Activated naive CD4-positive, alpha-beta T cell treated with anti-CD3 and anti-CD28 coated beads for 36 hours (primary cell): ENCODE data around the gene LRRTM3. TPM values are rescaled to one million over a fixed set of nuclear protein-coding genes. Genes with fewer than 3 reads are reported as not detected.

Experiments
- CTCF ChIA-PET: fragments of 350-600 bp; sonication (Branson Sonifier 250); formaldehyde crosslinking; loops from one replicate; lab custom pipeline; 2021; ENCODE audit warnings: antibody characterized with exemption; lab: Charles Lee
- DNase-seq: peaks from one replicate; pipeline ENCODE4 v3.0.0-alpha.2; 2020
- H3K27ac Mint-ChIP-seq: one replicate; pipeline ENCODE4 v1.8.0; 2021; ENCODE audit warnings: mild to moderate bottlenecking, mixed read lengths
- H3K27me3 Mint-ChIP-seq: one replicate; pipeline ENCODE4 v1.8.0; 2021; ENCODE audit warnings: low read depth, mixed read lengths
- H3K36me3 Mint-ChIP-seq: one replicate; pipeline ENCODE4 v1.8.0; 2021; ENCODE audit warnings: low read depth, mixed read lengths
- H3K4me1 Mint-ChIP-seq: one replicate; pipeline ENCODE4 v1.8.0; 2021; ENCODE audit warnings: low read depth, mixed read lengths
- H3K4me3 Mint-ChIP-seq: one replicate; pipeline ENCODE4 v1.8.0; 2021; ENCODE audit warnings: mild to moderate bottlenecking, moderate library complexity, mixed read lengths
- H3K9me3 Mint-ChIP-seq: one replicate; pipeline ENCODE4 v1.8.0; 2021; ENCODE audit warnings: mixed read lengths
- intact Hi-C: fragments of 100-400 bp; cut with micrococcal nuclease; formaldehyde crosslinking; loops from one replicate; pipeline ENCODE4 v1.15.1; 2023
- total RNA-seq, 2 experiments: library from RNA; stranded (reverse); gene quantifications; one replicate each; pipeline ENCODE4 v1.2.3, GENCODE V29; 2021

LRRTM3 gene
- total RNA-seq, 2 experiments from 2014 or later, result not detected

DNA sequence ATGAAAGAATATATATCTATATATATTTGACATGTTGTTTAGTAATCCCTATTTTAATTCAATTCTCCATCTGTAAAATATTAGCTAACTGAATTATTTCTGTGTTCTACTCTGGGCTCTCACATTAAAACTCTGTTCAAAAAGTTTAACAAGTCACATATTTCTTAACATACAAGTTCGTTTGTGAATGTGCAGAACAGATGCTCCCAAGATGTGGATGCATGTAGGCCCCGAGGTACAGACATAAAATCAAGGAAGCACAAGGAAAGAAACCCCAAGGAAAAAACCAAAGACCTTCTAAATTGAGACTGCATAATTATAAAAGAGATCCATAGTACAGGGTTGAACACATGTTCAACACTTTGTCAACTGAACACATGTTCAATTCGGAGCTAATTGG lies 175.1 kb downstream of the LRRTM3 start:
- no peak overlapping the region for H3K27ac Mint-ChIP-seq

DNA sequence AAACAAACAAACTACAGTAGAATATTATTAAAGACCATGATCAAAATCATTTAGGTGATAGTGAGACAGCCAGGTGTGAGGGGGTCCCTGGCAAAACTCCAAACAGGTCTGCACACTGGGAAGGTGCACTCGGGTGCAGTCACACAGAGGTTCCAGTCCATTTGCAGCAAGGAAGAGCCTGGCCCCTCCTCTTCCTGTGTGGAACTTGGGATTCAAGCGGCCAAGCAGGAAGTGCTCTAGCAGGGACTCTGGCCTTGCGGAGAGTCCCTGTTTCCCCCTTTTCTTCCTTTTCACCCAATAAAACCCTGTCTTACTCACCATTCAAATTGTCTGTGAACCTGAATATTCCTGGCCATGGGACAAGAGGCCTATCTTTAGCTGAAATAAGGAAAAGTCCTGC lies 181.8 kb downstream of the LRRTM3 start:
- no peak overlapping the region for H3K4me3 Mint-ChIP-seq
- intact Hi-C loops, result no loop called here
- H3K27me3 Mint-ChIP-seq, result no peaks in the 10 kb centered on the region
- no peaks in the 10 kb centered on the region for H3K9me3 Mint-ChIP-seq
- no peak overlapping the region for H3K27ac Mint-ChIP-seq
- no peaks in the 10 kb centered on the region for H3K4me1 Mint-ChIP-seq
- no peak for DNase-seq
- H3K36me3 Mint-ChIP-seq, result no peaks in the 10 kb centered on the region
- CTCF ChIA-PET, result no interaction called here

More for the DNA sequence above, 175.1 kb downstream of the LRRTM3 start:
- Mint-ChIP-seq H3K4me1 (no peaks in the 10 kb centered on the region), H3K9me3 (no peaks in the 10 kb centered on the region), H3K27me3 (no peaks in the 10 kb centered on the region), H3K4me3 (no peak overlapping the region), H3K36me3 (no peaks in the 10 kb centered on the region)
- CTCF ChIA-PET, result no interaction called here
- intact Hi-C loops, result no loop called here
- DNase-seq, result no peak

DNA sequence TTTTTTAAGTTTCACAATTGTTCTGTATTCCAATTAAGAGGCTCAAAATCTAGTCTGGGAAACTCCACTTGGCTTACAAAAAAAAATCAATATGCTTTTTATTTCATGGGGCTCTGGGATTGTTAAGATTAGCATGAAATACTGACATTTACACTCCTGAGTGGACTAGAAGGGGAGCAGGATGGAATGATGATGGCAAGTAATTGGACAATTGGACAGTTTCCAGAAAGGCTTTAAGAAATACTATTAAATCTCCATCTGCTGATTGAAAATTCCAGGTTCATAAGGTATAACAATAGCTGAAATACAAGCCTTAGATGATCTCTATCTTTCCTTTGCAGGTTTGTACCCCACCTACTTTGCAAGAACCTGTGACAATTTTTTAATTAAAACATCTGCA lies 184.4 kb downstream of the LRRTM3 start:
- intact Hi-C loops, result no loop called here
- CTCF ChIA-PET, result no interaction called here
- H3K9me3 Mint-ChIP-seq, result no peaks in the 10 kb centered on the region
- H3K27me3 Mint-ChIP-seq, result no peaks in the 10 kb centered on the region
- no peak for DNase-seq
- no peaks in the 10 kb centered on the region for H3K4me1 Mint-ChIP-seq
- no peak overlapping the region for H3K27ac Mint-ChIP-seq
- H3K36me3 Mint-ChIP-seq, result no peaks in the 10 kb centered on the region
- H3K4me3 Mint-ChIP-seq, result no peak overlapping the region

DNA sequence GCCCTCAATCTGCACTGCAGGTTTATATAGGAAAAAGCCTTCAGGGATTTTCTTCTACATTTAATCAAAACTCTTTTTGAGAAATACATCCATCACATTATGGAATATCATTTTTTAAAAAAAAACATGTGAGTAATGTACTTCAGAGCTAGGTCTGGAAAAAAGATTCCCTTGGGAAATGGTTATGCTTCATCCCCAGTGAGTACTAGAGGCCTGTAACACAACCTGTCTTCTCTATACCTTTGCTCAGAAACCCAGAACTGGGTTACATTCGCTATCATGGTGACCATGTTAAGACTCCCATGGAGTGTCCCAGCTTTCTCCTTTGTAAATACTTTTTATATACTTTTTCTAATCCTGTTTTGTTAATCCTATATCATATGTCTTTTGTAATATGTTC lies 186.9 kb downstream of the LRRTM3 start:
- CTCF ChIA-PET, result interaction anchor here (0.7 kb wide), 1 partner anchor 832 kb away, joined by 3 read pairs; no protein-coding TSS in a partner anchor
- Mint-ChIP-seq H3K9me3 (no peaks in the 10 kb centered on the region), H3K4me3 (no peak overlapping the region), H3K36me3 (no peaks in the 10 kb centered on the region), H3K27ac (no peak overlapping the region), H3K27me3 (no peaks in the 10 kb centered on the region), H3K4me1 (no peaks in the 10 kb centered on the region)
- intact Hi-C loops, result no loop called here
- DNase-seq, result no peak

DNA sequence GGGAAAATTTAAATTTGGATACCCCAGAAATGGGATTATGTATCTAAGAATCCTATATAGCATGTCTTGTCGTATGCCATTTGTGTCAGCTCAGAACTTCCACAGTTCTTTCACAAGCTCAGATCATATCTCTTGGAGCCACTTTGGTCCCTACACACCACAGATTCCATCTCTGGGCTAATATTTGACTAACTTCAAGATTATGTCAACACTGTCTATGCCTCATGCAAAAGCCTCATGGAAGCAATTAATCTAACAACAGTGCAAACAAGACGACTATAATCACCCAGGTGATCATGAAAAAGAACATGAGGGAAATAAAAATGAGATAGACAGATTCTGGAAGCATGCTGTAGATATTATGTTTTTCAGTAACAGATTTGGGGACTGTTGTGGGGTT lies 189.1 kb downstream of the LRRTM3 start:
- Mint-ChIP-seq H3K4me3 (no peak overlapping the region), H3K4me1 (no peaks in the 10 kb centered on the region), H3K27ac (no peak overlapping the region), H3K36me3 (no peaks in the 10 kb centered on the region), H3K9me3 (no peaks in the 10 kb centered on the region), H3K27me3 (no peaks in the 10 kb centered on the region)
- DNase-seq, result no peak
- CTCF ChIA-PET, result no interaction called here
- intact Hi-C loops, result no loop called here

DNA sequence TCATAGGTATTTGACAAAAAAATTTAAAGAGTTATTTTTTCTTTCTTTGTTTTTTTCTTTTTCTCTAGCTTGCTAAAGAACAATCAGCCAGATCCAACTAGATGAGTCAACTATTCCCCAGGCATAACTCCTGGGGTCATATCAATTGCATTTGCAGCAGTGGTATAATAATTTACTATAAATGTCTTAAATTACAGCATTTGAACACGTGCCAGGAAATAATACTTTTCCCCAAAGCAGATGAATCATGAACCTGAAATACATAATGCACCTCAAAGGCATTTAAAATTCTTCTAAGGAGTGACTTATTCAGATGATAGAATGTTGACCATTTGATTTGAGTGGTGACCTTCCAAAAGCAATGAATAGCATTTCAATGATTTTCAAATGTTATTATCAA lies 190.1 kb downstream of the LRRTM3 start:
- intact Hi-C loops, result no loop called here
- no peak overlapping the region for H3K27ac Mint-ChIP-seq
- CTCF ChIA-PET, result no interaction called here

DNA sequence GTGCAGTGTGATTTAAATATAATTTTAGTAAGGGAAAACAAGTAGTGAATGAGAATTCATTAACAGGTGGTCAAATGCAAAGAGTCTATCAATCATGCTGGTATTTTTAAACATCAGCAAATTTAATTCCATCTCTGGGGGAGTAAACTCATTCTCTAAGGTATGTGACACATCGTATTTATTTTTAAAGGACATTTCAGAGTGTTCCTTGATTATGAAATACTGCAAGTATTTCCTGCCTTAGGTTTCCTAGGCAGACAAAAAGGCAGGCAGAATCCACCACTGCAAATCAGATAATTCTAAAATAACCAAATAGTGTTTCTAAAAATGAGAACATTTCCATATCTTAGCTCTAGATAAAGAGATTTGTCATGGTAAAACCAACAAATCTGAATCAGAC lies 193.8 kb downstream of the LRRTM3 start:
- CTCF ChIA-PET, result interaction anchor here (0.6 kb wide), 1 partner anchor 198 kb away, joined by 3 read pairs; no protein-coding TSS in a partner anchor
- Mint-ChIP-seq H3K4me3 (no peak overlapping the region), H3K27me3 (no peaks in the 10 kb centered on the region), H3K9me3 (no peaks in the 10 kb centered on the region), H3K4me1 (no peaks in the 10 kb centered on the region), H3K27ac (no peak overlapping the region), H3K36me3 (no peaks in the 10 kb centered on the region)
- DNase-seq, result no peak
- intact Hi-C loops, result no loop called here

More for the DNA sequence above, 190.1 kb downstream of the LRRTM3 start:
- DNase-seq, result no peak
- Mint-ChIP-seq H3K4me3 (no peak overlapping the region), H3K4me1 (no peaks in the 10 kb centered on the region), H3K36me3 (no peaks in the 10 kb centered on the region), H3K9me3 (no peaks in the 10 kb centered on the region), H3K27me3 (no peaks in the 10 kb centered on the region)

DNA sequence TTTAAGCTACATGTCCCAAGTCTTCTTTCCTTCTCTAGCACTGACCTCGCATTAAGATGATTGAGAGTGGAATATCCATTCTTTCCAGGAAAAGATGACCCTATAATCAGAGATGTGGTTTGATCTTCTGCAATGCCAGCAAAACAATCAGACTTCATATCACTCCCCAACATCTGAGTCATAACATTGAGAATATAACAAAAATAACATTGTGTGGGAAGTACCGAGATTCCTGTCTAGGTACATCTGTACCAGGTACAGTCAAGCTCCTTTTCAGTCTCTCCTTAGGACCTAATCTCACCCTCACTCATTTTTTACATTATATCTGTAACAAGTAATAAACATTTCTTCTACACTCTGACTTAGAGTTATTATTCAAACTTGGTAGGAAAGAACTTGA lies 201.6 kb downstream of the LRRTM3 start:
- Mint-ChIP-seq H3K27me3 (no peaks in the 10 kb centered on the region), H3K27ac (no peak overlapping the region), H3K9me3 (no peaks in the 10 kb centered on the region), H3K4me3 (no peak overlapping the region), H3K4me1 (no peaks in the 10 kb centered on the region), H3K36me3 (no peaks in the 10 kb centered on the region)
- intact Hi-C loops, result no loop called here
- CTCF ChIA-PET, result no interaction called here
- no peak for DNase-seq

DNA sequence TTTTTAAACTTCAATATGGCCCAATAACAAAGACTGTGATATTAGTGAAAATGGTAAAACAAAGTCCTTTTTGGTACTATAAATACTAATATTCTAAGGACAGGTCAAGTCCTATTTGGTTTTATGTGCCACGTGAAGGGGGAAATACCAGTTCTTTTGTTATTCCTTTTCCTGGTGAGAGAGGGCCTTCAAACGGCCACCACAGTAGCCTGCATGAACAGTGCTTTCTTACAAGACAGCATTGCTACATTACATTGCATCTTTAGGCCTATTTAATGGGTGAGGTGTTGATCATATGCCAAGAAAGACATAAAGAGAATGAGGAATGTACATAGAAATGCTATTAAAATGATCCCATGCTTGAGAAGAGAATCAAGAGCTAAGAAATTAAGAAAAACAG lies 214.8 kb downstream of the LRRTM3 start:
- no peaks in the 10 kb centered on the region for H3K27me3 Mint-ChIP-seq
- no peak overlapping the region for H3K27ac Mint-ChIP-seq
- H3K4me3 Mint-ChIP-seq, result no peak overlapping the region
- H3K9me3 Mint-ChIP-seq, result peaks cover 3% of the 10 kb centered on the region
- H3K4me1 Mint-ChIP-seq, result no peaks in the 10 kb centered on the region
- CTCF ChIA-PET, result no interaction called here
- intact Hi-C loops, result no loop called here
- no peak for DNase-seq
- H3K36me3 Mint-ChIP-seq, result no peaks in the 10 kb centered on the region

DNA sequence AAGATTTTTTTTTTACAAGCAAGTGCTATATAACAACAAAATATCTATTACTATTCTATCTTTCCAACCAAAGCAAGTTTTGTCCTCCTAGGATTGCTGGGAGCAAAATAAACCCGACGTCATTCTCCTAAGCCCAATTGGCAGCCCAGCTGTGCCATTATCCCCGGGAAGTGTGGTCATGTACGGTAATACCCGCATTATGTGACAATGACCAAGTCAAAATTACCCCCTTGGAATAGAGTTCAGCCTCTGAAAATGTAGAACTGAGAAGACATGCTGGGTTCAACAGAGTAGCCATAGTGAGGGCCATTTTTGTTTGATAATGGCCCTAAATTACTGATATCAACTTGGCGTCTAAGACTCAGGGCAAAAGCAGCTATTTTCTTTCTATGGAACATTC lies 215.5 kb downstream of the LRRTM3 start:
- H3K4me1 Mint-ChIP-seq, result no peaks in the 10 kb centered on the region
- CTCF ChIA-PET, result no interaction called here
- H3K9me3 Mint-ChIP-seq, result peaks cover 3% of the 10 kb centered on the region
- DNase-seq, result no peak
- intact Hi-C loops, result no loop called here
- no peaks in the 10 kb centered on the region for H3K36me3 Mint-ChIP-seq
- no peaks in the 10 kb centered on the region for H3K27me3 Mint-ChIP-seq
- no peak overlapping the region for H3K4me3 Mint-ChIP-seq
- H3K27ac Mint-ChIP-seq, result no peak overlapping the region

DNA sequence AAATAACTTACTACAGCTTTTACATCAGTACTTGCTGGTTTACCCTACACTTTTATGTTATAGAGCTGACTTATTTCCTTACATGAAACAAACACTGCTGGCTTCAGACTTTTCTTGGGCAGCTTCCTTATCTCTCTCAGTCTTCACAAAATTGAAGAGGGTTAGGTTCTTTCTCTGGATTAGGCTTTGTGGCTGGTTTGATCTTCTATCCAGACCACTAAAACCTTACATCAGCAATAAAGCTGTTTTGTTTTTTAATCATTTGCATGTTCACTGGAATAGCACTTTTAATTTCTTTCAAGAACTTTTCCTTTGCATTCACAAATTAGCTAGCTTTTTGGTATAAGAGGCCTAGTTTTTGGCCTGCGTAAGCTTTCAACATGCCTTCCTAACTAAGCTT lies 218.7 kb downstream of the LRRTM3 start:
- intact Hi-C loops, result no loop called here
- CTCF ChIA-PET, result no interaction called here
- Mint-ChIP-seq H3K36me3 (no peaks in the 10 kb centered on the region), H3K27ac (no peak overlapping the region), H3K9me3 (peaks cover 3% of the 10 kb centered on the region), H3K27me3 (no peaks in the 10 kb centered on the region), H3K4me3 (no peak overlapping the region), H3K4me1 (no peaks in the 10 kb centered on the region)
- DNase-seq, result no peak
